DND-41 (cell line): Measurements from ENCODE around the gene PAK5.

Source experiments
- ATAC-seq: fragments of 200-7000 bp; cut with Tn5 transposase; 3 replicates; pipeline ENCODE4 v1.9.1; 2021; ENCODE audit warnings: low read depth; ENCODE audit not compliant: insufficient read depth
- DNase-seq: peaks from one replicate; pipeline ENCODE4 v3.0.0-alpha.2; 2020
- H2AFZ ChIP-seq: 2 replicates; pipeline ENCODE4 v1.6.0; 2012; ENCODE audit warnings: low read depth, low read length
- H3K27ac ChIP-seq: 2 replicates; pipeline ENCODE4 v1.5.1; 2012; ENCODE audit warnings: low read length, inconsistent platforms
- H3K27me3 ChIP-seq: fragments of 200-600 bp; sonication (generic); 2 replicates; pipeline ENCODE4 v1.6.0; 2012; ENCODE audit warnings: low read length, mild to moderate bottlenecking, inconsistent platforms; ENCODE audit not compliant: insufficient read depth, poor library complexity
- H3K36me3 ChIP-seq: 2 replicates; pipeline ENCODE4 v1.5.1; 2012; ENCODE audit warnings: low read length, inconsistent platforms; ENCODE audit not compliant: insufficient read depth
- H3K4me1 ChIP-seq: 2 replicates; pipeline ENCODE4 v1.5.1; 2012; ENCODE audit warnings: mild to moderate bottlenecking, low read length; ENCODE audit not compliant: insufficient read depth
- H3K4me2 ChIP-seq: 2 replicates; pipeline ENCODE4 v1.6.0; 2012; ENCODE audit warnings: mild to moderate bottlenecking, moderate library complexity, low read length, inconsistent platforms; ENCODE audit not compliant: insufficient read depth
- H3K4me3 ChIP-seq, 2 experiments: fragments of 200-600 bp in 1 of 2; shearing (Covaris generic) in 1 of 2; 2 replicates each; pipeline ENCODE4 v1.5.1; 2012 to 2016; ENCODE audit warnings: inconsistent platforms in 2 of 2, low read length in 2 of 2, mild to moderate bottlenecking in 2 of 2, low read depth in 1 of 2, moderate library complexity in 1 of 2
- H3K79me2 ChIP-seq: 2 replicates; pipeline ENCODE4 v1.6.0; 2012; ENCODE audit warnings: low read length, inconsistent platforms; ENCODE audit not compliant: insufficient read depth
- H3K9ac ChIP-seq: 2 replicates; pipeline ENCODE4 v1.6.0; 2012; ENCODE audit warnings: low read depth, mild to moderate bottlenecking, inconsistent platforms, low read length, moderate library complexity
- H3K9me3 ChIP-seq: 2 replicates; pipeline ENCODE4 v1.5.1; 2012; ENCODE audit warnings: low read length, moderate library complexity, mild to moderate bottlenecking, inconsistent platforms; ENCODE audit not compliant: insufficient read depth, severe bottlenecking
- H4K20me1 ChIP-seq: 2 replicates; pipeline ENCODE4 v1.6.0; 2012; ENCODE audit warnings: low read length; ENCODE audit not compliant: insufficient read depth
- CTCF ChIP-seq: IDR thresholded peaks from 2 replicates; pipeline ENCODE4 v1.5.1; 2012; ENCODE audit warnings: borderline replicate concordance, low read length, moderate library complexity, mild to moderate bottlenecking; ENCODE audit not compliant: poor library complexity, severe bottlenecking; ENCODE audit errors: extremely low read depth
- EZH2 ChIP-seq: IDR thresholded peaks from 3 replicates; pipeline ENCODE4 v1.6.1; 2012; ENCODE audit warnings: borderline replicate concordance, low read depth, mild to moderate bottlenecking, moderate library complexity, low read length, inconsistent platforms; ENCODE audit not compliant: severe bottlenecking

Gene PAK5

GRCh38 chr20:9573335-9574151 lies 265.3 kb downstream of the PAK5 start:
- Histone ChIP-seq H3K4me3 (no peak overlapping the region), H3K4me1 (no peaks in the 10 kb centered on the region)
- ATAC-seq = no peak

GRCh38 chr20:9572670-9573069 lies 266.2 kb downstream of the PAK5 start:
- Histone ChIP-seq H2AFZ (no peak overlapping the region), H3K4me1 (no peaks in the 10 kb centered on the region), H3K27me3 (peaks cover 6% of the 10 kb centered on the region), H3K4me2 (no peak overlapping the region), H3K36me3 (no peaks in the 10 kb centered on the region), H3K9me3 (no peaks in the 10 kb centered on the region), H3K79me2 (no peaks in the 10 kb centered on the region), H3K9ac (no peak overlapping the region), H4K20me1 (no peaks in the 10 kb centered on the region), H3K4me3 (no peak overlapping the region), H3K27ac (no peak overlapping the region)
- DNase-seq (no peak), ATAC-seq (no peak)
- TF ChIP-seq EZH2 = no peak
- TF ChIP-seq CTCF = no peak

More at GRCh38 chr20:9573335-9574151, 265.3 kb downstream of the PAK5 start:
- TF ChIP-seq EZH2 = no peak
- no peak for TF ChIP-seq CTCF
- no peak overlapping the region for H3K9ac ChIP-seq
- H3K27me3 ChIP-seq = peaks cover 6% of the 10 kb centered on the region
- no peak for DNase-seq
- H3K4me2 ChIP-seq = no peak overlapping the region
- no peaks in the 10 kb centered on the region for H3K79me2 ChIP-seq
- no peaks in the 10 kb centered on the region for H3K9me3 ChIP-seq
- H4K20me1 ChIP-seq = no peaks in the 10 kb centered on the region
- H3K36me3 ChIP-seq = no peaks in the 10 kb centered on the region
- no peak overlapping the region for H2AFZ ChIP-seq
- H3K27ac ChIP-seq = no peak overlapping the region

GRCh38 chr20:9571783-9572182 lies 267.1 kb downstream of the PAK5 start:
- Histone ChIP-seq H3K27me3 (peaks cover 6% of the 10 kb centered on the region), H3K9me3 (no peaks in the 10 kb centered on the region), H3K9ac (no peak overlapping the region), H3K27ac (no peak overlapping the region), H3K4me1 (no peaks in the 10 kb centered on the region), H3K79me2 (no peaks in the 10 kb centered on the region), H4K20me1 (no peaks in the 10 kb centered on the region), H3K36me3 (no peaks in the 10 kb centered on the region), H2AFZ (no peak overlapping the region), H3K4me2 (no peak overlapping the region), H3K4me3 (no peak overlapping the region)
- DNase-seq (no peak), ATAC-seq (no peak)
- TF ChIP-seq CTCF (no peak), EZH2 (no peak)
